ENCODE measurements around the gene KIRREL3.

KIRREL3 gene

DNA sequence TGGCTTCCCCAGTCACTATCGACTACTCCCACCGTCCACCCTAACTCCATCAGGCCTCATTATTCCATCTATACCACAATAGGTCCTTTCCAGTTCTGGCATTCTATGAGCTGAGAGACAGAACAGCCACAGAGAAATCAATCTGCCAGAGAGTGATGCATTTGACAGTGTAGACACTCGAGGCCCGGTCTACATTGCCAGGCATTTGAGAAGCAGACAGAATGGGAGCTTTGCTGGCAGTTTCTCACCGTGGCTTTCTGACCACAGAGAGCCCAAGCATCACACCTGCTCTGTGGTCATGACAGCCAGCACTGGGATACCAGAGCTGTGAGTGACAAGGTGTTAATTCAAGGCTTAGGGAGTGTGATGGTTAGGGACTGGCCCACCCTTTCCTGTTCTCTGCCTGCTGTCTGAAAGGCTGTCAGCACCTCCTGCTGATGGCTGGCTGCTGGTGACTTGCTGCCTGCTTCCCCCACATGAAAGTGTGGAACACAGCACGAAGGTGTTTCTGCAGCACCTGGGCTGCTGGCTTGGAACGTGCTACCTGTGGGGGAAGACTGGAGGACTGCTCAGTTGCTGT lies 137.8 kb downstream of the KIRREL3 start:
- DNase-seq (ENCODE audit: low spot score in 2 of 2) (no peak), ATAC-seq (peak; percentile 72)
- no peak overlapping the region for H3K4me3 Mint-ChIP-seq
- H3K27ac Mint-ChIP-seq: no peak overlapping the region
- peaks cover 3% of the 10 kb centered on the region for H3K9me3 Mint-ChIP-seq
- no peaks in the 10 kb centered on the region for H3K36me3 Mint-ChIP-seq
- peaks cover 8% of the 10 kb centered on the region for H3K4me1 Mint-ChIP-seq

DNA sequence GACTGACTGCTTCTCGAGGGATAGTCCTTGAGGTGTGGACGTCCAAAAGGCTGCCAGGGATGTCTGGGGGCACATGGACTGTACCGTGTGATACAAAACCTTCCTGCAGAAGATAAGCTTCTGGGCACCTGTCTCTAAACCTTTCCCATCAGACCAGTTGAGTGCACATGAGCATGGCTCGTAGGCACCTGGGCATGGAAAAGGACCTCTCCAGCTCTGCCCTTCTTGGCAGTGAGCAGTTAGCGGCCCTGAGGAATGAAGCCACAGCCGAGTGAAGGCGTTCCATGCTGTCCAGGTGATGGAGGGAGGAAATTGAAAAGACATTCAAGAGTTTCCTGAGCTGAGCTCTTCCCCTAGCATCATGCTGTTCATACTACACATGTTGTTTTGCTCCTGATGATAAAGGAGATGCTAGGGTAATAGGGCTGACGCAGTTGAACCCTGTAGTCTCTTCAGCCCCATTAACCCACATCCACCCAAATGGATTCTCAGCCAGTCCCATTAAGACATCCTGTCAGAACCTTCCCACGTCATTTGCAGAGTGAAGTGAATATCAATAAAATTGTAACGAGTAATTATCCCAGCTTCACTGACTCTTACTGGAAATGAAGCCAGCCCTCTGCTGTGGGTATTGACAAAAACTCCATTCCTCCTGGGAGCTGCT lies 138.6 kb downstream of the KIRREL3 start:
- peaks cover 3% of the 10 kb centered on the region for H3K9me3 Mint-ChIP-seq
- no peak for DNase-seq (ENCODE audit: low spot score in 2 of 2)
- H3K4me1 Mint-ChIP-seq: peaks cover 8% of the 10 kb centered on the region
- ATAC-seq: no peak
- no peaks in the 10 kb centered on the region for H3K36me3 Mint-ChIP-seq
- H3K4me3 Mint-ChIP-seq: no peak overlapping the region
- H3K27ac Mint-ChIP-seq: no peak overlapping the region

DNA sequence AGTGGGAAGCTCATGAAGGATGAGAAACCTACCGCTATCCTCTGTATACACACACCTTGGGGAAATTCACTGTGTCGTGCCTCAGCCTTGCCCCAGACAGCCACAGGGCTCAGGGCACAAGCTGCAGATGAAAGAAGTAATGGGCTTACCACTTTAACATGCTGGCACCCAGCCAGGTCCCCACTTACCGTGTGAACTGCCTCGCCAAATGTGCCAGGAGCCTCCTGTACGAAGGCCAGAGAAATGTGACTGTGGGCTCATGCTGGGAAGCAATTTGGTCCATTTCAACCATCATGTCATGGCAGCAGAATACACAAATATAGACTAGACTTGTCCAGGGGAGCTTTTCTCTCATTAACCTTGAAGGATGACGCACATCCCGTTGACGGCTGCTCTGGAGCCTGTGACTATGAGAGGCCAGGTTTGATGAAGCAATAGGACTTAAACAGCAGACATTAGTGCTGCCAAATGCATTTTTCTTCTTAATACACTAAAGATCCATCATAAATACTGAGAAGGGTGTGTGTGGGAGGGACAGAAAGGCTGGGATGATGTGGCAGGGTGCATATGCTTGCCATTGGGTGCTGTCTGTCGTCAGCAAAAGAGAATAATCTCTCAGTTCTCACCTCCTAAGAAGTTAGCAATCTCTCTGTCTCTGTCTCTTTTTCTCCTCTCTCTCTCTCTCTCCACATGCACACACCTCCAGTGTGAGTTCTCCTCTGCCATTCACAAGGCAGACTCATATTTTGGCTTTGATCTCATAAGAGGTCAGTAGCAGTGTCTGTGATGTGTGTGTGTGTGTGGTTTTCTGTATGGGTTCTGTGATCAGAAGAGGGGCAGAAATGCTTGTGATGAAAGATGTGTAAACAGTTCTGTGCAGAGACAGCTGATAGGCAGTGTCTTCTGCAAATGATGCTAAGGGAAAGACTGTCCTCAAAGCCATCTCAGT lies 142.4 kb downstream of the KIRREL3 start:
- DNase-seq (ENCODE audit: low spot score in 2 of 2) (no peak), ATAC-seq (peak; percentile 68)
- H3K27ac Mint-ChIP-seq: no peak overlapping the region
- H3K9me3 Mint-ChIP-seq: peaks cover 3% of the 10 kb centered on the region
- peaks cover 3% of the 10 kb centered on the region for H3K4me1 Mint-ChIP-seq
- no peak overlapping the region for H3K4me3 Mint-ChIP-seq
- H3K36me3 Mint-ChIP-seq: no peaks in the 10 kb centered on the region

DNA sequence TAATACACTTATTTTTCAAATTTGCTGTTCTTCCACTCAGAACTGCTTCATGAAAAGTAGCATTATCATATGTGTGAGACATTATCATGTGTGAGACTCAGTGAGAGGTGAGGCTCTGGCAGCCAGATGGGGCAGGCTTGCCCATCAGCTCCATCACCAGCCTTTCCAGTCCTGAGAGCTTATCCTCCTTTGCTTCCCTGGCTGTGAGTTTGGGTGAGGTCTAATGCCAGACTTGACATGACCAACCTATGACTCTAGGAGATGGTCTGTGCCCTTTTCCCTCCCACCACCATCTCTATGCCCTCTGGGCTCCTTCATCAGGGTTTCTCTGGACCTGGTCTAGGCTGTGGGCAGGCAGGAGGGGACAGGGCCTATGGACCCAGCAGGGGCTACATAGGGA lies 145.0 kb downstream of the KIRREL3 start:
- no peak overlapping the region for H3K4me3 Mint-ChIP-seq
- no peaks in the 10 kb centered on the region for H3K36me3 Mint-ChIP-seq
- H3K4me1 Mint-ChIP-seq: no peaks in the 10 kb centered on the region
- no peak overlapping the region for H3K27ac Mint-ChIP-seq
- no peak for ATAC-seq
- DNase-seq (ENCODE audit: low spot score in 2 of 2): no peak
- H3K9me3 Mint-ChIP-seq: peaks cover 3% of the 10 kb centered on the region

GRCh38 chr11:126853732-126854131 lies 146.8 kb downstream of the KIRREL3 start:
- H3K27ac Mint-ChIP-seq: no peak overlapping the region
- no peaks in the 10 kb centered on the region for H3K4me1 Mint-ChIP-seq
- ATAC-seq (no peak), DNase-seq (ENCODE audit: low spot score in 2 of 2) (no peak)
- H3K9me3 Mint-ChIP-seq: no peaks in the 10 kb centered on the region
- H3K4me3 Mint-ChIP-seq: no peak overlapping the region
- no peaks in the 10 kb centered on the region for H3K36me3 Mint-ChIP-seq

GRCh38 chr11:126844789-126845188 lies 155.8 kb downstream of the KIRREL3 start:
- no peaks in the 10 kb centered on the region for H3K36me3 Mint-ChIP-seq
- H3K27ac Mint-ChIP-seq: no peak overlapping the region
- no peak overlapping the region for H3K4me3 Mint-ChIP-seq
- H3K4me1 Mint-ChIP-seq: no peaks in the 10 kb centered on the region
- H3K9me3 Mint-ChIP-seq: no peaks in the 10 kb centered on the region
- ATAC-seq (no peak), DNase-seq (ENCODE audit: low spot score in 2 of 2) (no peak)

GRCh38 chr11:126843096-126843495 lies 157.5 kb downstream of the KIRREL3 start:
- DNase-seq (ENCODE audit: low spot score in 2 of 2): no peak
- no peaks in the 10 kb centered on the region for H3K9me3 Mint-ChIP-seq
- H3K4me1 Mint-ChIP-seq: no peaks in the 10 kb centered on the region
- H3K27ac Mint-ChIP-seq: no peak overlapping the region
- no peak for ATAC-seq
- H3K36me3 Mint-ChIP-seq: no peaks in the 10 kb centered on the region
- no peak overlapping the region for H3K4me3 Mint-ChIP-seq

- no peak for ATAC-seq
- Mint-ChIP-seq H3K36me3 (no peaks in the 10 kb centered on the region), H3K4me1 (no peaks in the 10 kb centered on the region), H3K4me3 (no peak overlapping the region), H3K9me3 (no peaks in the 10 kb centered on the region), H3K27ac (no peak overlapping the region)
- no peak for DNase-seq (ENCODE audit: low spot score in 2 of 2)
Measured at GRCh38 chr11:126841999-126842398, 158.6 kb downstream of the KIRREL3 start.

- Mint-ChIP-seq H3K27ac (no peak overlapping the region), H3K36me3 (no peaks in the 10 kb centered on the region)
- no peak for ATAC-seq
Measured at GRCh38 chr11:126840975-126841374, 159.6 kb downstream of the KIRREL3 start.

DNA sequence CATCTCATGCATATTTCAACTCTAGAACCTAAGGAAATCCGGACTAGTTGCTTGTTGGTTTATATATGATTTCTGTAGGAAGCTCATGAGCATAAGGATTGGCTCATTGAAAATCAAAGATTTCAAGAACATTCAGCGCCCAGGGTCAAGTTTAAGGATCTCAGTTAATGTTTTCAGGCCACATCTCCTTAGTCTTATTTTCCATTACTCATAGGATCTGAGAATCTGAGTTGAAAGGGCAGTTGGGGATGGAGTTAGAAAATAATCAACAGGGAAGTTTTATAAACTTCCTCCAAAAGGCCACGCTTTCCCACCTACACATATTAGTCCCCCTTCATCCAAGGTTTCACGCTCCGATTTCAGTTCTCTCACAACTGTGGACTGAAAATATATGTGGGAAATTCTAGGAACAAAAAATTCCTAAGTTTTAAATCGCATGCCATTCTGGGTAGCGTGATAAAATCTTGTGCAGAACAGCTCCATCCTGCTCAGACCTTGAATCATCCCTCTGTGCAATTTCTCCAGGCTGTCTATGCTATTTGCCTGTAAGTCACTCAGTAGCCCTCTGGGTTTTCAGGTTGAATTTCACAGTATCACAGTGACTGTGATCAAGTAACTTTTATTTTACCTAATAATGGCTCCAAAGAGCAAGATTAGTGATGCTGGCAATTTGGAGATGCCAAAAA lies 160.2 kb downstream of the KIRREL3 start:
- Mint-ChIP-seq H3K4me1 (no peaks in the 10 kb centered on the region), H3K4me3 (no peak overlapping the region), H3K36me3 (no peaks in the 10 kb centered on the region), H3K9me3 (no peaks in the 10 kb centered on the region), H3K27ac (no peak overlapping the region)
- DNase-seq (ENCODE audit: low spot score in 2 of 2) (no peak), ATAC-seq (no peak)

More at GRCh38 chr11:126840975-126841374, 159.6 kb downstream of the KIRREL3 start:
- Mint-ChIP-seq H3K9me3 (no peaks in the 10 kb centered on the region), H3K4me3 (no peak overlapping the region), H3K4me1 (no peaks in the 10 kb centered on the region)
- no peak for DNase-seq (ENCODE audit: low spot score in 2 of 2)

GRCh38 chr11:126839496-126839895 lies 161.1 kb downstream of the KIRREL3 start:
- Mint-ChIP-seq H3K27ac (no peak overlapping the region), H3K9me3 (no peaks in the 10 kb centered on the region), H3K4me1 (no peaks in the 10 kb centered on the region), H3K4me3 (no peak overlapping the region), H3K36me3 (no peaks in the 10 kb centered on the region)
- ATAC-seq: no peak
- no peak for DNase-seq (ENCODE audit: low spot score in 2 of 2)

- H3K9me3 Mint-ChIP-seq: no peaks in the 10 kb centered on the region
- H3K4me3 Mint-ChIP-seq: no peak overlapping the region
- H3K4me1 Mint-ChIP-seq: no peaks in the 10 kb centered on the region
- ATAC-seq: no peak
- no peak overlapping the region for H3K27ac Mint-ChIP-seq
- H3K36me3 Mint-ChIP-seq: no peaks in the 10 kb centered on the region
- no peak for DNase-seq (ENCODE audit: low spot score in 2 of 2)
Measured at GRCh38 chr11:126838779-126839178, 161.8 kb downstream of the KIRREL3 start.

DNA sequence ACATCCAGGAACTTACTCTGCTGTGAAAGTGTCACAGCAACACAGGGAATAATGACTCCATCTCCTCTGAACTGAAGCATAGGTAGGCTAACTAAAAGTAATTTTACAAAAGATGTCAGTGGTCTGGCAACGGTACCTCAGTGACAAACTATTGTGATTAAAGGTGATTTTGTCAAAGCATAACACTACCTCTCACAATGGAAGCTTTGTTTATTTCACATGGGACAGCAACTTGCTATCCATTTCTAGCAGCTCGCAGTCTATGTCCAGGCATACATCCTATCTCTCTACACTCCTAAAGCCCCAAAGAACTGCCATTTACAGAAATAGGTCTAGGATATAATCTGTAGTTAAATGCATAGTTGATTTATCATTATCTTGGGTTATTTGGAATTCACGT lies 163.0 kb downstream of the KIRREL3 start:
- no peak overlapping the region for H3K27ac Mint-ChIP-seq
- H3K4me1 Mint-ChIP-seq: no peaks in the 10 kb centered on the region
- DNase-seq (ENCODE audit: low spot score in 2 of 2) (no peak), ATAC-seq (no peak)
- H3K4me3 Mint-ChIP-seq: no peak overlapping the region
- no peaks in the 10 kb centered on the region for H3K36me3 Mint-ChIP-seq
- no peaks in the 10 kb centered on the region for H3K9me3 Mint-ChIP-seq

DNA sequence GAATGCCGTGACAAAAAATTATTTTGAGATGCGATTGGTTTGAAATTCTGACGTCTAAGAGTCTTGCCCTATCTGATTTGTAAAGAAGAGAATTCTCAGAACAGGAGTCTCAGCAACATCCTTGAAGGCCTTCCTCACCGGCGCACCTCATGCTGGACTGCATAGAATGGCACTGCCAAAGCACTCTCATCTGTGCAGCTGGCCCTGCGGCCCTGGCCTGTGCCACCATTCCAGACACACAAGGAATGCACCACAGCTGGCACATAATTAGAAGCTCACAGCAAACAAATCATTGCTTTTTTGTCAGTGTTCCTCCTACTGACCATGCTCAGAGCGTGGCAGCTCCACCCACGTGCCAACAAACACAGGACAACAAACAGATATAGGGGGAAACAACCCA lies 166.0 kb downstream of the KIRREL3 start:
- DNase-seq (ENCODE audit: low spot score in 2 of 2): no peak
- no peaks in the 10 kb centered on the region for H3K36me3 Mint-ChIP-seq
- no peaks in the 10 kb centered on the region for H3K9me3 Mint-ChIP-seq
- no peak overlapping the region for H3K27ac Mint-ChIP-seq
- no peak for ATAC-seq
- no peak overlapping the region for H3K4me3 Mint-ChIP-seq
- H3K4me1 Mint-ChIP-seq: no peaks in the 10 kb centered on the region

GRCh38 chr11:126834149-126834548 lies 166.4 kb downstream of the KIRREL3 start:
- DNase-seq (ENCODE audit: low spot score in 2 of 2): no peak
- no peak for ATAC-seq
- Mint-ChIP-seq H3K4me1 (no peaks in the 10 kb centered on the region), H3K9me3 (no peaks in the 10 kb centered on the region), H3K27ac (no peak overlapping the region), H3K36me3 (no peaks in the 10 kb centered on the region), H3K4me3 (no peak overlapping the region)

Measured in stimulated activated effector memory CD8-positive, alpha-beta T cell treated with anti-CD3 and anti-CD28 coated beads, Interleukin-12 subunit alpha, Interleukin-12 subunit beta, amount 100 ng/mL, for 72 hours (primary cell).